DND-41 (cell line): ENCODE results near the gene MYO1D.

Experiments used
- CTCF ChIP-seq: IDR thresholded peaks from 2 replicates; pipeline ENCODE4 v1.5.1; 2012; ENCODE audit warnings: borderline replicate concordance, low read length, moderate library complexity, mild to moderate bottlenecking; ENCODE audit not compliant: poor library complexity, severe bottlenecking; ENCODE audit errors: extremely low read depth
- EZH2 ChIP-seq: IDR thresholded peaks from 3 replicates; pipeline ENCODE4 v1.6.1; 2012; ENCODE audit warnings: borderline replicate concordance, low read depth, mild to moderate bottlenecking, moderate library complexity, low read length, inconsistent platforms; ENCODE audit not compliant: severe bottlenecking

GRCh38 chr17:32533296-32533695 is 343.6 kb downstream of the MYO1D start:
- TF ChIP-seq CTCF (no peak), EZH2 (no peak)
